KMS-11 (cell line): ENCODE measurements around the gene SERPING1.

ENCODE experiments used
- H2AFZ ChIP-seq: fragments of 200-600 bp; sonication (generic); 2 replicates; pipeline ENCODE4 v1.6.1; 2016; ENCODE audit warnings: antibody characterized with exemption, mixed run types, low read depth
- H3K27ac ChIP-seq: fragments of 200-600 bp; sonication (generic); 2 replicates; pipeline ENCODE4 v1.6.1; 2016; ENCODE audit warnings: mild to moderate bottlenecking, mixed run types
- H3K27me3 ChIP-seq: fragments of 200-600 bp; sonication (generic); 2 replicates; pipeline ENCODE4 v1.6.1; 2017; ENCODE audit warnings: mild to moderate bottlenecking, low read depth, mixed run types, moderate library complexity; ENCODE audit not compliant: insufficient read depth
- H3K36me3 ChIP-seq: fragments of 200-600 bp; sonication (generic); 2 replicates; pipeline ENCODE4 v1.6.1; 2017; ENCODE audit warnings: mild to moderate bottlenecking, mixed run types; ENCODE audit not compliant: insufficient read depth
- H3K4me1 ChIP-seq: fragments of 200-600 bp; sonication (generic); 2 replicates; pipeline ENCODE4 v1.6.1; 2016; ENCODE audit warnings: mild to moderate bottlenecking, low read depth, mixed run types; ENCODE audit not compliant: poor library complexity, severe bottlenecking
- H3K4me2 ChIP-seq: fragments of 200-600 bp; sonication (generic); 2 replicates; pipeline ENCODE4 v1.7.0; 2016; ENCODE audit warnings: mild to moderate bottlenecking, mixed run types
- H3K4me3 ChIP-seq: fragments of 200-600 bp; sonication (generic); IDR thresholded peaks from 2 replicates; pipeline ENCODE4 v1.6.1; 2017; ENCODE audit warnings: low read depth, low read length, mixed read lengths; ENCODE audit not compliant: insufficient read depth
- H3K79me2 ChIP-seq: fragments of 200-600 bp; sonication (generic); 2 replicates; pipeline ENCODE4 v1.6.1; 2016; ENCODE audit warnings: low read depth, mixed run types; ENCODE audit not compliant: insufficient read depth
- H3K9ac ChIP-seq: fragments of 200-600 bp; sonication (generic); 2 replicates; pipeline ENCODE4 v1.6.1; 2016; ENCODE audit warnings: mild to moderate bottlenecking, mixed run types
- H4K20me1 ChIP-seq: fragments of 200-600 bp; sonication (generic); 2 replicates; pipeline ENCODE4 v1.6.1; 2016; ENCODE audit warnings: mild to moderate bottlenecking, mixed run types; ENCODE audit not compliant: insufficient read depth
- TF ChIP-seq, protein P1 (sequence below): fragments of 200-600 bp; sonication (generic); conservative IDR thresholded peaks from 2 replicates; pipeline ENCODE4 v1.6.1; 2017; ENCODE audit warnings: low read depth, mild to moderate bottlenecking, antibody characterized with exemption, low read length, moderate library complexity, mixed read lengths

SERPING1 gene

DNA sequence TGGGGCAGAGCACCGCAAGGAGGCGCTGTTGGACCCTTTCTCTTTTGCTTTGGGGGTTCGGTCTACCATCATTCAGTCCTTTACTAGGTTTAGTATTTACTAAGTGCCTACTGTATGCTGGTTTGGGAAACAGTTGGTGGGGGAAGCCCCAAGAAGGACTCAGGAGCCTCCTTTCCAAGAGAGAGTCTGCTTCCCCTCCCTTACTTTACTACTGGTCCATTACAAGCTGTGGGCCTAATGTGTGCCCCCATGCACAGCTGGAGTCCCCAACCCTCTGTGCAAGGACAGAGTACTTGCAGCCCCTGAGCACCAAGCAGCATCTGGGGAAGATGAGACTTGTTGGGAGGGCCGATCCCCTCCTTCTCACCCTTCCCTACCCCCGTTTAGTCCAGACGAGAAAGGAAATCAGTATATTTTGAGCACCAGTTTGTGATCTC is 29.1 kb upstream of the SERPING1 start:
- peak overlapping the region; percentile 73 for H3K27ac ChIP-seq
- peak overlapping the region; percentile 97 for H2AFZ ChIP-seq
- H4K20me1 ChIP-seq: no peaks in the 10 kb centered on the region
- no peak overlapping the region for H3K4me3 ChIP-seq
- H3K27me3 ChIP-seq: no peaks in the 10 kb centered on the region
- H3K9ac ChIP-seq: peak overlapping the region; percentile 79; the same call in 1 of the 2 replicates
- H3K4me1 ChIP-seq: peaks cover 17% of the 10 kb centered on the region
- H3K79me2 ChIP-seq: peaks cover 21% of the 10 kb centered on the region
- peak overlapping the region; percentile 80 for H3K4me2 ChIP-seq
- TF ChIP-seq, protein P1, sequence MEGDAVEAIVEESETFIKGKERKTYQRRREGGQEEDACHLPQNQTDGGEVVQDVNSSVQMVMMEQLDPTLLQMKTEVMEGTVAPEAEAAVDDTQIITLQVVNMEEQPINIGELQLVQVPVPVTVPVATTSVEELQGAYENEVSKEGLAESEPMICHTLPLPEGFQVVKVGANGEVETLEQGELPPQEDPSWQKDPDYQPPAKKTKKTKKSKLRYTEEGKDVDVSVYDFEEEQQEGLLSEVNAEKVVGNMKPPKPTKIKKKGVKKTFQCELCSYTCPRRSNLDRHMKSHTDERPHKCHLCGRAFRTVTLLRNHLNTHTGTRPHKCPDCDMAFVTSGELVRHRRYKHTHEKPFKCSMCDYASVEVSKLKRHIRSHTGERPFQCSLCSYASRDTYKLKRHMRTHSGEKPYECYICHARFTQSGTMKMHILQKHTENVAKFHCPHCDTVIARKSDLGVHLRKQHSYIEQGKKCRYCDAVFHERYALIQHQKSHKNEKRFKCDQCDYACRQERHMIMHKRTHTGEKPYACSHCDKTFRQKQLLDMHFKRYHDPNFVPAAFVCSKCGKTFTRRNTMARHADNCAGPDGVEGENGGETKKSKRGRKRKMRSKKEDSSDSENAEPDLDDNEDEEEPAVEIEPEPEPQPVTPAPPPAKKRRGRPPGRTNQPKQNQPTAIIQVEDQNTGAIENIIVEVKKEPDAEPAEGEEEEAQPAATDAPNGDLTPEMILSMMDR: peak; percentile 56
- no peaks in the 10 kb centered on the region for H3K36me3 ChIP-seq

GRCh38 chr11:57571606-57572005 is 25.9 kb upstream of the SERPING1 start:
- no peak overlapping the region for H3K27ac ChIP-seq
- H3K4me1 ChIP-seq: peaks cover 4% of the 10 kb centered on the region
- no peaks in the 10 kb centered on the region for H3K27me3 ChIP-seq
- H2AFZ ChIP-seq: no peak overlapping the region
- H3K36me3 ChIP-seq: no peaks in the 10 kb centered on the region
- no peak overlapping the region for H3K9ac ChIP-seq
- TF ChIP-seq, protein P1: no peak
- no peak overlapping the region for H3K4me3 ChIP-seq
- no peak overlapping the region for H3K4me2 ChIP-seq
- H4K20me1 ChIP-seq: no peaks in the 10 kb centered on the region
- H3K79me2 ChIP-seq: peaks cover 6% of the 10 kb centered on the region; the same call in 1 of the 2 replicates

DNA sequence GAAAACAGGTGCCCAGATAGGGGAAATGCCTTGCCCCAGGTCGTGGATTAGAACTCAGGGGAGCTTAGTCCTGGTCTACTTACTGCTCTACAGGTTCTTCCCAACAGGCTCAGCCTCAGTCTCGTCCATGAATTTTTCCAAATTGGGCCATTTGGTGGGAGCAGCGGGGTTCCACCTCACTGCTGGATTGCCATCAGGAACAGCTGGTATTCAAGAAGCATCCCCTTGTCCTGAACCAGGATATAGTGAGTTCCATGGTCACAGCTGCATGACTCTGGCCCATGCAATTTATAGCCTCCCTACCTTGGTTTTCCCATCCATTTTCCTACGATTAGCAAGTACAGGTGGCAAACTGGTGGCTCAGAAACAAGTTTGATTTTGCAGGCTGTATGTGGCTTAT is 23.4 kb upstream of the SERPING1 start:
- TF ChIP-seq, protein P1: no peak
- H3K27me3 ChIP-seq: no peaks in the 10 kb centered on the region
- H3K36me3 ChIP-seq: no peaks in the 10 kb centered on the region
- H3K9ac ChIP-seq: no peak overlapping the region
- H3K27ac ChIP-seq: no peak overlapping the region
- no peaks in the 10 kb centered on the region for H3K79me2 ChIP-seq
- no peaks in the 10 kb centered on the region for H3K4me1 ChIP-seq
- H3K4me3 ChIP-seq: no peak overlapping the region
- H2AFZ ChIP-seq: no peak overlapping the region
- H4K20me1 ChIP-seq: no peaks in the 10 kb centered on the region
- no peak overlapping the region for H3K4me2 ChIP-seq

- no peak overlapping the region for H2AFZ ChIP-seq
- TF ChIP-seq, protein P1: no peak
- no peak overlapping the region for H3K9ac ChIP-seq
- H3K27ac ChIP-seq: no peak overlapping the region
- H3K4me3 ChIP-seq: no peak overlapping the region
- no peak overlapping the region for H3K4me2 ChIP-seq
- H3K79me2 ChIP-seq: no peaks in the 10 kb centered on the region
- no peaks in the 10 kb centered on the region for H4K20me1 ChIP-seq
- H3K4me1 ChIP-seq: peaks cover 14% of the 10 kb centered on the region
- H3K36me3 ChIP-seq: no peaks in the 10 kb centered on the region
- H3K27me3 ChIP-seq: no peaks in the 10 kb centered on the region
These were observed 13.1 kb upstream of the SERPING1 start for GRCh38 chr11:57584341-57584740.
